ENCODE results near the gene SLC17A3. TPM values are rescaled to one million over a fixed set of nuclear protein-coding genes. Genes with fewer than 3 reads are reported as not detected.

The SLC17A3 gene
- polyA plus RNA-seq, 1 donor from 2014 or later = not detected

- no peak overlapping the region for H3K9ac ChIP-seq (ENCODE audit: low read length)
- H3K9me2 ChIP-seq (ENCODE audit: insufficient read depth, low read length) = no peaks in the 10 kb centered on the region
- no peaks in the 10 kb centered on the region for H3K36me3 ChIP-seq (ENCODE audit: insufficient read depth, low read length)
- no peak overlapping the region for H2AFZ ChIP-seq (ENCODE audit: low read depth, low read length)
- no peaks in the 10 kb centered on the region for H4K20me1 ChIP-seq (ENCODE audit: insufficient read depth)
- no peak overlapping the region for H3K4me3 ChIP-seq (ENCODE audit: low read length)
- no peak overlapping the region for H3K4me2 ChIP-seq (ENCODE audit: low read length)
- no peaks in the 10 kb centered on the region for H3F3A ChIP-seq (ENCODE audit: insufficient read depth, low read length, poor library complexity, severe bottlenecking)
- no peaks in the 10 kb centered on the region for H3K79me2 ChIP-seq (replicated peaks; ENCODE audit: insufficient read depth, low read length)
- H3K27me3 ChIP-seq (ENCODE audit: insufficient read depth, low read depth, low read length) = no peaks in the 10 kb centered on the region
- no peak overlapping the region for H3K27ac ChIP-seq (ENCODE audit: low read length)
- TF ChIP-seq, protein P1, sequence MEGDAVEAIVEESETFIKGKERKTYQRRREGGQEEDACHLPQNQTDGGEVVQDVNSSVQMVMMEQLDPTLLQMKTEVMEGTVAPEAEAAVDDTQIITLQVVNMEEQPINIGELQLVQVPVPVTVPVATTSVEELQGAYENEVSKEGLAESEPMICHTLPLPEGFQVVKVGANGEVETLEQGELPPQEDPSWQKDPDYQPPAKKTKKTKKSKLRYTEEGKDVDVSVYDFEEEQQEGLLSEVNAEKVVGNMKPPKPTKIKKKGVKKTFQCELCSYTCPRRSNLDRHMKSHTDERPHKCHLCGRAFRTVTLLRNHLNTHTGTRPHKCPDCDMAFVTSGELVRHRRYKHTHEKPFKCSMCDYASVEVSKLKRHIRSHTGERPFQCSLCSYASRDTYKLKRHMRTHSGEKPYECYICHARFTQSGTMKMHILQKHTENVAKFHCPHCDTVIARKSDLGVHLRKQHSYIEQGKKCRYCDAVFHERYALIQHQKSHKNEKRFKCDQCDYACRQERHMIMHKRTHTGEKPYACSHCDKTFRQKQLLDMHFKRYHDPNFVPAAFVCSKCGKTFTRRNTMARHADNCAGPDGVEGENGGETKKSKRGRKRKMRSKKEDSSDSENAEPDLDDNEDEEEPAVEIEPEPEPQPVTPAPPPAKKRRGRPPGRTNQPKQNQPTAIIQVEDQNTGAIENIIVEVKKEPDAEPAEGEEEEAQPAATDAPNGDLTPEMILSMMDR (IDR thresholded peaks at IDR 0.05; ENCODE audit: poor library complexity, severe bottlenecking) = no peak
- no peak for TF ChIP-seq TAF1 (IDR thresholded peaks at IDR 0.05; ENCODE audit: low read depth)
- TF ChIP-seq EZH2 (IDR thresholded peaks at IDR 0.05; ENCODE audit: borderline replicate concordance, insufficient read depth, low read length, poor library complexity, severe bottlenecking) = no peak
- TF ChIP-seq RAD21 (conservative IDR thresholded peaks at IDR 0.05) = no peak
- no peak for TF ChIP-seq EP300 (conservative IDR thresholded peaks at IDR 0.05; ENCODE audit: poor library complexity, severe bottlenecking)
- no peak for TF ChIP-seq POLR2AphosphoS5 (IDR thresholded peaks at IDR 0.05)
- no peak for TF ChIP-seq REST (IDR thresholded peaks at IDR 0.05; ENCODE audit: borderline replicate concordance)
- TF ChIP-seq MXI1 (conservative IDR thresholded peaks at IDR 0.05; ENCODE audit: poor library complexity, severe bottlenecking) = no peak
- no peak for TF ChIP-seq SMC3 (conservative IDR thresholded peaks at IDR 0.05; ENCODE audit: poor library complexity)
- no peaks in the 10 kb centered on the region for H3K9me3 ChIP-seq (ENCODE audit: low read length)
These were observed 6.6 kb upstream of the SLC17A3 start for GRCh38 chr6:25880601-25881000.

GRCh38 chr6:25878721-25879322 lies 4.8 kb upstream of the SLC17A3 start:
- Histone ChIP-seq H3K9me2 (ENCODE audit: insufficient read depth, low read length) (no peaks in the 10 kb centered on the region), H3K79me2 (replicated peaks; ENCODE audit: insufficient read depth, low read length) (no peaks in the 10 kb centered on the region), H3K27me3 (ENCODE audit: insufficient read depth, low read depth, low read length) (no peaks in the 10 kb centered on the region), H3K4me3 (ENCODE audit: low read length) (no peak overlapping the region), H2AFZ (ENCODE audit: low read depth, low read length) (no peak overlapping the region), H3K27ac (ENCODE audit: low read length) (no peak overlapping the region), H3K36me3 (ENCODE audit: insufficient read depth, low read length) (no peaks in the 10 kb centered on the region), H3K9ac (ENCODE audit: low read length) (no peak overlapping the region), H3K9me3 (ENCODE audit: low read length) (no peaks in the 10 kb centered on the region), H3F3A (ENCODE audit: insufficient read depth, low read length, poor library complexity, severe bottlenecking) (no peaks in the 10 kb centered on the region), H4K20me1 (ENCODE audit: insufficient read depth) (no peaks in the 10 kb centered on the region), H3K4me2 (ENCODE audit: low read length) (no peak overlapping the region)
- TF ChIP-seq POLR2AphosphoS5 (IDR thresholded peaks at IDR 0.05) = no peak
- no peak for TF ChIP-seq TAF1 (IDR thresholded peaks at IDR 0.05; ENCODE audit: low read depth)
- no peak for TF ChIP-seq SMC3 (conservative IDR thresholded peaks at IDR 0.05; ENCODE audit: poor library complexity)
- no peak for TF ChIP-seq REST (IDR thresholded peaks at IDR 0.05; ENCODE audit: borderline replicate concordance)
- TF ChIP-seq, protein P1 (IDR thresholded peaks at IDR 0.05; ENCODE audit: poor library complexity, severe bottlenecking) = no peak
- TF ChIP-seq RAD21 (conservative IDR thresholded peaks at IDR 0.05) = no peak
- TF ChIP-seq MXI1 (conservative IDR thresholded peaks at IDR 0.05; ENCODE audit: poor library complexity, severe bottlenecking) = no peak
- TF ChIP-seq EP300 (conservative IDR thresholded peaks at IDR 0.05; ENCODE audit: poor library complexity, severe bottlenecking) = no peak
- no peak for TF ChIP-seq EZH2 (IDR thresholded peaks at IDR 0.05; ENCODE audit: borderline replicate concordance, insufficient read depth, low read length, poor library complexity, severe bottlenecking)
